ENCODE results near the gene NLRX1.
"Not testable (repeated sequence)": the region's sequence is repeated elsewhere in the genome, so short reads cannot be mapped to it uniquely, and the experiment has no call there.

NLRX1 gene

GRCh38 chr11:119168471-119169281, at the start of gene NLRX1:
TSS of gene NLRX1 (plus strand) at chr11:119168725. CDS start at chr11:119171404, 2,679 bp downstream.
- DNase-seq, result peak; percentile 60

- DNase-seq, result no peak
Measured at GRCh38 chr11:119118946-119119345, 49.6 kb upstream of the NLRX1 start.

- DNase-seq, result peak; percentile 42
Measured at GRCh38 chr11:119120639-119121007, 47.9 kb upstream of the NLRX1 start.

GRCh38 chr11:119121008-119121810, 47.3 kb upstream of the NLRX1 start, which contains the start of gene HINFP:
TSS of gene HINFP (plus strand) at chr11:119121580. CDS start at chr11:119126945, 5,365 bp downstream.
- peak; percentile 96 for DNase-seq

- no peak for DNase-seq
Measured at GRCh38 chr11:119121811-119122124, 46.8 kb upstream of the NLRX1 start.

- DNase-seq, result no peak
Measured at GRCh38 chr11:119125821-119126220, 42.7 kb upstream of the NLRX1 start.

GRCh38 chr11:119126675-119127268, 41.8 kb upstream of the NLRX1 start:
- DNase-seq, result no peak

- DNase-seq, result no peak
Measured at GRCh38 chr11:119130662-119131061, 37.9 kb upstream of the NLRX1 start.

- no peak for DNase-seq
Measured at GRCh38 chr11:119134389-119134978, 34.0 kb upstream of the NLRX1 start.

GRCh38 chr11:119139276-119139675, 29.2 kb upstream of the NLRX1 start:
- DNase-seq, result not testable (repeated sequence)

GRCh38 chr11:119144825-119145486, 23.6 kb upstream of the NLRX1 start:
- no peak for DNase-seq

- DNase-seq, result no peak
Measured at GRCh38 chr11:119145551-119145950, 23.0 kb upstream of the NLRX1 start.

GRCh38 chr11:119147604-119148333, 20.8 kb upstream of the NLRX1 start:
- DNase-seq, result peak; percentile 53

- no peak for DNase-seq
Measured at GRCh38 chr11:119148720-119149017, 19.9 kb upstream of the NLRX1 start.

- no peak for DNase-seq
Measured at GRCh38 chr11:119149018-119149785, 19.3 kb upstream of the NLRX1 start, which contains the start of gene ABCG4. TSS of gene ABCG4 (plus strand) at chr11:119149052. CDS start at chr11:119149966, 914 bp downstream.

- DNase-seq, result no peak
Measured at GRCh38 chr11:119149786-119150275, 18.7 kb upstream of the NLRX1 start.

GRCh38 chr11:119152043-119152442, 16.5 kb upstream of the NLRX1 start:
- no peak for DNase-seq

- no peak for DNase-seq
Measured at GRCh38 chr11:119152604-119153003, 15.9 kb upstream of the NLRX1 start.

- no peak for DNase-seq
Measured at GRCh38 chr11:119153049-119153818, 15.3 kb upstream of the NLRX1 start.

- no peak for DNase-seq
Measured at GRCh38 chr11:119154178-119154577, 14.3 kb upstream of the NLRX1 start.

Measured in NCI-H2107 (cell line).